HEK293T (cell line): ENCODE data around the gene RNASE2.

Experiments used
- FOXA1 ChIP-seq: fragments of 450-650 bp; IDR thresholded peaks from 2 replicates; pipeline ENCODE4 v1.6.1; 2016; ENCODE audit warnings: mild to moderate bottlenecking
- HDGF ChIP-seq: fragments of 450-650 bp; IDR thresholded peaks from 2 replicates; pipeline ENCODE4 v1.6.1; 2017; ENCODE audit warnings: antibody characterized with exemption, borderline replicate concordance
- NFRKB ChIP-seq: fragments of 450-650 bp; IDR thresholded peaks from 2 replicates; pipeline ENCODE4 v1.6.1; 2016; ENCODE audit warnings: mild to moderate bottlenecking, moderate library complexity
- PKNOX1 ChIP-seq: fragments of 450-650 bp; IDR thresholded peaks from 2 replicates; pipeline ENCODE4 v1.6.1; 2016
- SP1 ChIP-seq: fragments of 450-650 bp; IDR thresholded peaks from 2 replicates; pipeline ENCODE4 v1.6.1; 2017
- SUZ12 ChIP-seq: fragments of 450-650 bp; IDR thresholded peaks from 2 replicates; pipeline ENCODE4 v1.6.1; 2016; ENCODE audit warnings: mild to moderate bottlenecking
- TARDBP ChIP-seq: fragments of 450-650 bp; IDR thresholded peaks from 2 replicates; pipeline ENCODE4 v1.6.1; 2016

GRCh38 chr14:20997564-20997963, 42.3 kb downstream of the RNASE2 start:
- TF ChIP-seq SP1 (no peak), TARDBP (no peak), SUZ12 (no peak), HDGF (no peak), FOXA1 (no peak), NFRKB (no peak), PKNOX1 (no peak)
